ENCODE results near the gene RDX. TPM values are rescaled to one million over a fixed set of nuclear protein-coding genes. Genes with fewer than 3 reads are reported as not detected.

Gene RDX
- total RNA-seq, 1 experiment from 2014 or later = 131 TPM

DNA sequence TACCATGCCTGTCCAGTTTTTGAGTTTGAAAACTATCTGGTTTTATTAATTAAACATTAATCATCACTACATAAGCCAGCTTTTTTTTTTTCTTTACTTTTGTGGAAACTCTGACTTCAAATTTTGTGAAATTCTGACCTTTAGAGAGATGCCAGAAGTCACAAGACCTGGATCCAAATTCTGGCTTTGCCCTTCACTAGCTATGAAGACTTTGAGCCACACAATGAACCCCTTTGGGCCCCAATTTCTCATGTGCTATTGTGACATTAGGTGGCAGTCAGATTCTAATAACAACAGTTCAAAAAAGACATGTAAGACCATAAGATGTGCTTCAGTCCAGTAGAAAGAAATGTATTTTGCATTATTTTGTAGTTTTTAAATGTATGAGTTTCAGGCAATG is 142.9 kb downstream of the RDX start:
- intact Hi-C loops (cut with micrococcal nuclease) = no loop called here
- Histone ChIP-seq H3K27ac (ENCODE audit: low read depth, low read length) (no peak overlapping the region), H4K20me1 (ENCODE audit: insufficient read depth) (no peaks in the 10 kb centered on the region), H3K9me3 (ENCODE audit: control insufficient read depth in 1 of 2, insufficient read depth in 1 of 2, low read depth in 1 of 2, low read length in 2 of 2) (no peaks in the 10 kb centered on the region), H3K4me3 (replicated peaks in 1 of 2; ENCODE audit: low read depth in 1 of 2, low read length in 2 of 2) (no peak overlapping the region), H3K4me1 (ENCODE audit: control insufficient read depth in 1 of 2, insufficient read depth in 2 of 2, low read length in 2 of 2) (peaks cover 8 to 12% of the 10 kb centered on the region in 2 experiments), H3K9ac (ENCODE audit: low read length) (no peak overlapping the region), H3K27me3 (ENCODE audit: insufficient read depth, low read length) (no peaks in the 10 kb centered on the region), H2AFZ (ENCODE audit: low read depth, low read length, poor library complexity, severe bottlenecking) (no peak overlapping the region), H3K36me3 (ENCODE audit: control insufficient read depth in 1 of 2, insufficient read depth in 2 of 2, low read length in 2 of 2) (0 out of 4 replicates have a peak, but pooled peaks cover 0 to 3% of the 10 kb centered on the region in 2 experiments), H3K4me2 (ENCODE audit: low read length) (no peak overlapping the region), H3K79me2 (ENCODE audit: insufficient read depth, low read length) (peaks cover 13% of the 10 kb centered on the region), H3K9me2 (ENCODE audit: insufficient read depth) (no peaks in the 10 kb centered on the region)
- ATAC-seq = no peak
- DNase-seq (ENCODE audit: low read depth, low spot score) = no peak
- POLR2A ChIA-PET = no interaction called here
- TF ChIP-seq ZNF274 (IDR thresholded peaks at IDR 0.05; ENCODE audit: low read depth, low read length) (no peak), CBX3 (IDR thresholded peaks at IDR 0.05; ENCODE audit: low read depth) (no peak), YY1 (IDR thresholded peaks at IDR 0.05; ENCODE audit: extremely low read depth, insufficient replicate concordance, low read depth, low read length) (no peak), EZH2 (IDR thresholded peaks at IDR 0.05) (no peak), MAX (IDR thresholded peaks at IDR 0.05) (no peak), SIN3A (IDR thresholded peaks at IDR 0.05; ENCODE audit: low read depth) (no peak), JUND (IDR thresholded peaks at IDR 0.05) (no peak), CEBPB (IDR thresholded peaks at IDR 0.05; ENCODE audit: low read depth) (no peak), POLR2AphosphoS5 (IDR thresholded peaks at IDR 0.05; ENCODE audit: low read depth, low read length) (no peak), RAD21 (IDR thresholded peaks at IDR 0.05; ENCODE audit: low read depth) (no peak), EGR1 (IDR thresholded peaks at IDR 0.05; ENCODE audit: low read depth) (no peak), SP1 (IDR thresholded peaks at IDR 0.05; ENCODE audit: low read depth) (no peak)
- TF ChIP-seq, protein P1, sequence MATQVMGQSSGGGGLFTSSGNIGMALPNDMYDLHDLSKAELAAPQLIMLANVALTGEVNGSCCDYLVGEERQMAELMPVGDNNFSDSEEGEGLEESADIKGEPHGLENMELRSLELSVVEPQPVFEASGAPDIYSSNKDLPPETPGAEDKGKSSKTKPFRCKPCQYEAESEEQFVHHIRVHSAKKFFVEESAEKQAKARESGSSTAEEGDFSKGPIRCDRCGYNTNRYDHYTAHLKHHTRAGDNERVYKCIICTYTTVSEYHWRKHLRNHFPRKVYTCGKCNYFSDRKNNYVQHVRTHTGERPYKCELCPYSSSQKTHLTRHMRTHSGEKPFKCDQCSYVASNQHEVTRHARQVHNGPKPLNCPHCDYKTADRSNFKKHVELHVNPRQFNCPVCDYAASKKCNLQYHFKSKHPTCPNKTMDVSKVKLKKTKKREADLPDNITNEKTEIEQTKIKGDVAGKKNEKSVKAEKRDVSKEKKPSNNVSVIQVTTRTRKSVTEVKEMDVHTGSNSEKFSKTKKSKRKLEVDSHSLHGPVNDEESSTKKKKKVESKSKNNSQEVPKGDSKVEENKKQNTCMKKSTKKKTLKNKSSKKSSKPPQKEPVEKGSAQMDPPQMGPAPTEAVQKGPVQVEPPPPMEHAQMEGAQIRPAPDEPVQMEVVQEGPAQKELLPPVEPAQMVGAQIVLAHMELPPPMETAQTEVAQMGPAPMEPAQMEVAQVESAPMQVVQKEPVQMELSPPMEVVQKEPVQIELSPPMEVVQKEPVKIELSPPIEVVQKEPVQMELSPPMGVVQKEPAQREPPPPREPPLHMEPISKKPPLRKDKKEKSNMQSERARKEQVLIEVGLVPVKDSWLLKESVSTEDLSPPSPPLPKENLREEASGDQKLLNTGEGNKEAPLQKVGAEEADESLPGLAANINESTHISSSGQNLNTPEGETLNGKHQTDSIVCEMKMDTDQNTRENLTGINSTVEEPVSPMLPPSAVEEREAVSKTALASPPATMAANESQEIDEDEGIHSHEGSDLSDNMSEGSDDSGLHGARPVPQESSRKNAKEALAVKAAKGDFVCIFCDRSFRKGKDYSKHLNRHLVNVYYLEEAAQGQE (IDR thresholded peaks at IDR 0.05; ENCODE audit: low read depth) = no peak
- TF ChIP-seq, protein P2, sequence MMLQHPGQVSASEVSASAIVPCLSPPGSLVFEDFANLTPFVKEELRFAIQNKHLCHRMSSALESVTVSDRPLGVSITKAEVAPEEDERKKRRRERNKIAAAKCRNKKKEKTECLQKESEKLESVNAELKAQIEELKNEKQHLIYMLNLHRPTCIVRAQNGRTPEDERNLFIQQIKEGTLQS (IDR thresholded peaks at IDR 0.05) = no peak
- TF ChIP-seq, protein P3, sequence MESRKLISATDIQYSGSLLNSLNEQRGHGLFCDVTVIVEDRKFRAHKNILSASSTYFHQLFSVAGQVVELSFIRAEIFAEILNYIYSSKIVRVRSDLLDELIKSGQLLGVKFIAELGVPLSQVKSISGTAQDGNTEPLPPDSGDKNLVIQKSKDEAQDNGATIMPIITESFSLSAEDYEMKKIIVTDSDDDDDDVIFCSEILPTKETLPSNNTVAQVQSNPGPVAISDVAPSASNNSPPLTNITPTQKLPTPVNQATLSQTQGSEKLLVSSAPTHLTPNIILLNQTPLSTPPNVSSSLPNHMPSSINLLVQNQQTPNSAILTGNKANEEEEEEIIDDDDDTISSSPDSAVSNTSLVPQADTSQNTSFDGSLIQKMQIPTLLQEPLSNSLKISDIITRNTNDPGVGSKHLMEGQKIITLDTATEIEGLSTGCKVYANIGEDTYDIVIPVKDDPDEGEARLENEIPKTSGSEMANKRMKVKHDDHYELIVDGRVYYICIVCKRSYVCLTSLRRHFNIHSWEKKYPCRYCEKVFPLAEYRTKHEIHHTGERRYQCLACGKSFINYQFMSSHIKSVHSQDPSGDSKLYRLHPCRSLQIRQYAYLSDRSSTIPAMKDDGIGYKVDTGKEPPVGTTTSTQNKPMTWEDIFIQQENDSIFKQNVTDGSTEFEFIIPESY (IDR thresholded peaks at IDR 0.05; ENCODE audit: extremely low read depth, insufficient replicate concordance, low read length) = no peak
- BruUV-seq (replicated peaks) = no TSS peak
- RAD21 ChIA-PET (ENCODE audit: low non-redundant PET in 1 of 2, low total read pairs in 2 of 2, uncharacterized antibody in 2 of 2, unreplicated experiment in 2 of 2) = no interaction called here
- CTCF ChIA-PET = no interaction called here
